SU-DHL-6 (cell line): ENCODE data around the gene RASSF1.

Source experiments
- H2AFZ ChIP-seq: fragments of 200-600 bp; sonication (generic); 2 replicates; pipeline ENCODE4 v1.6.1; 2014; ENCODE audit warnings: low read depth, mild to moderate bottlenecking, moderate library complexity, mixed read lengths, antibody characterized with exemption, low read length; ENCODE audit not compliant: severe bottlenecking
- H3F3A ChIP-seq: fragments of 200-600 bp; shearing (Covaris generic); 2 replicates; pipeline ENCODE4 v1.6.0; 2016; ENCODE audit warnings: antibody characterized with exemption, mild to moderate bottlenecking; ENCODE audit not compliant: insufficient read depth
- H3K27ac ChIP-seq: fragments of 200-600 bp; sonication (generic); 2 replicates; pipeline ENCODE4 v1.5.1; 2016; ENCODE audit warnings: low read depth, mild to moderate bottlenecking, low read length, moderate library complexity, mixed read lengths
- H3K27me3 ChIP-seq: fragments of 200-600 bp; sonication (generic), shearing (Covaris generic); 2 replicates; pipeline ENCODE4 v1.6.0; 2014; ENCODE audit warnings: mild to moderate bottlenecking, low read length
- H3K36me3 ChIP-seq: fragments of 200-600 bp; sonication (generic); 2 replicates; pipeline ENCODE4 v1.6.1; 2014; ENCODE audit warnings: mild to moderate bottlenecking, low read length, mixed read lengths
- H3K4me2 ChIP-seq: fragments of 300-600, 200-600 bp; shearing (Covaris generic), sonication (generic); 2 replicates; pipeline ENCODE4 v1.6.0; 2014; ENCODE audit warnings: low read length, low read depth, mild to moderate bottlenecking; ENCODE audit not compliant: poor library complexity, severe bottlenecking
- H3K4me3 ChIP-seq: fragments of 200-600 bp; sonication (generic); 2 replicates; pipeline ENCODE4 v1.5.1; 2014; ENCODE audit warnings: antibody characterized with exemption, low read length, mild to moderate bottlenecking, mixed read lengths; ENCODE audit not compliant: insufficient read depth, poor library complexity, severe bottlenecking
- H3K79me2 ChIP-seq: fragments of 200-600 bp; sonication (generic); 2 replicates; pipeline ENCODE4 v1.6.1; 2014; ENCODE audit warnings: mild to moderate bottlenecking, low read length, moderate library complexity; ENCODE audit not compliant: insufficient read depth
- H3K9ac ChIP-seq: fragments of 200-600 bp; sonication (generic); 2 replicates; pipeline ENCODE4 v1.7.0; 2014; ENCODE audit warnings: mild to moderate bottlenecking, low read length
- H3K9me2 ChIP-seq: fragments of 200-600 bp; sonication (generic); replicated peaks from 2 replicates; pipeline ENCODE4 v1.6.1; 2014; ENCODE audit warnings: low read length; ENCODE audit not compliant: insufficient read depth
- H3K9me3 ChIP-seq: fragments of 200-600 bp; sonication (generic); 2 replicates; pipeline ENCODE4 v1.6.1; 2014; ENCODE audit warnings: low read length, mixed read lengths; ENCODE audit not compliant: insufficient read depth
- H4K20me1 ChIP-seq: fragments of 200-600 bp; sonication (generic); 2 replicates; pipeline ENCODE4 v1.6.1; 2014; ENCODE audit warnings: low read depth, mild to moderate bottlenecking, antibody characterized with exemption, low read length, moderate library complexity, mixed read lengths
- EZH2phosphoT487 ChIP-seq: fragments of 200-600 bp; sonication (generic), shearing (Covaris generic); conservative IDR thresholded peaks from 2 replicates; pipeline ENCODE4 v1.6.1; 2018; ENCODE audit warnings: mild to moderate bottlenecking, antibody characterized with exemption, low read length, moderate library complexity, mixed read lengths
- TF ChIP-seq, protein P1 (sequence below): fragments of 200-600 bp; sonication (generic); IDR thresholded peaks from one replicate; pipeline ENCODE4 v1.5.1; 2017; ENCODE audit warnings: antibody characterized with exemption, mild to moderate bottlenecking, low read length, moderate library complexity; ENCODE audit not compliant: insufficient read depth, poor library complexity, severe bottlenecking

The RASSF1 gene

DNA sequence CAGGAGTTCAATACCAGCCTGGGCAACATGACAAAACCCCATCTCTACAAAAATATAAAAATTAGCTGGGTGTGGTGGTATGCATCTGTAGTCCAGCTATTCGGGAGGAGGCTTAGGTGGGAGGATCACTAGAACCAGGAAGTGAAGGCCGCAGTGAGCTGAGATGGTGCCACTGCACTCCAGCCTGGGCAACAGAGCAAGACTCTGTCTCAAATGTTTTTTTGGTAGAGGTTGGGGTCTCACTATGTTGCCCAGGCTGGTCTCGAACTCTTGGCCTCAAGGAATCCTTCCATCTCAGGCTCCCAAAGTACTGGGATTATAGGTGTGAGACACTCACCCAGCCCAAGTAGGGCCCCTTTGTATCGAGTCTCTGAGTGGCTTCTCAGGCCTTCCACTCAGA is 46.5 kb downstream of the RASSF1 start:
- Histone ChIP-seq H3K4me2 (no peak overlapping the region), H3K9me3 (no peaks in the 10 kb centered on the region), H3K36me3 (no peaks in the 10 kb centered on the region), H3K79me2 (peaks cover 22% of the 10 kb centered on the region), H3K27ac (no peak overlapping the region), H4K20me1 (no peaks in the 10 kb centered on the region), H3K9me2 (no peaks in the 10 kb centered on the region), H3K9ac (no peak overlapping the region), H3K27me3 (no peaks in the 10 kb centered on the region), H3F3A (no peaks in the 10 kb centered on the region), H3K4me3 (no peak overlapping the region), H2AFZ (no peak overlapping the region)
- TF ChIP-seq, protein P1, sequence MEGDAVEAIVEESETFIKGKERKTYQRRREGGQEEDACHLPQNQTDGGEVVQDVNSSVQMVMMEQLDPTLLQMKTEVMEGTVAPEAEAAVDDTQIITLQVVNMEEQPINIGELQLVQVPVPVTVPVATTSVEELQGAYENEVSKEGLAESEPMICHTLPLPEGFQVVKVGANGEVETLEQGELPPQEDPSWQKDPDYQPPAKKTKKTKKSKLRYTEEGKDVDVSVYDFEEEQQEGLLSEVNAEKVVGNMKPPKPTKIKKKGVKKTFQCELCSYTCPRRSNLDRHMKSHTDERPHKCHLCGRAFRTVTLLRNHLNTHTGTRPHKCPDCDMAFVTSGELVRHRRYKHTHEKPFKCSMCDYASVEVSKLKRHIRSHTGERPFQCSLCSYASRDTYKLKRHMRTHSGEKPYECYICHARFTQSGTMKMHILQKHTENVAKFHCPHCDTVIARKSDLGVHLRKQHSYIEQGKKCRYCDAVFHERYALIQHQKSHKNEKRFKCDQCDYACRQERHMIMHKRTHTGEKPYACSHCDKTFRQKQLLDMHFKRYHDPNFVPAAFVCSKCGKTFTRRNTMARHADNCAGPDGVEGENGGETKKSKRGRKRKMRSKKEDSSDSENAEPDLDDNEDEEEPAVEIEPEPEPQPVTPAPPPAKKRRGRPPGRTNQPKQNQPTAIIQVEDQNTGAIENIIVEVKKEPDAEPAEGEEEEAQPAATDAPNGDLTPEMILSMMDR, result no peak
- TF ChIP-seq EZH2phosphoT487, result no peak

DNA sequence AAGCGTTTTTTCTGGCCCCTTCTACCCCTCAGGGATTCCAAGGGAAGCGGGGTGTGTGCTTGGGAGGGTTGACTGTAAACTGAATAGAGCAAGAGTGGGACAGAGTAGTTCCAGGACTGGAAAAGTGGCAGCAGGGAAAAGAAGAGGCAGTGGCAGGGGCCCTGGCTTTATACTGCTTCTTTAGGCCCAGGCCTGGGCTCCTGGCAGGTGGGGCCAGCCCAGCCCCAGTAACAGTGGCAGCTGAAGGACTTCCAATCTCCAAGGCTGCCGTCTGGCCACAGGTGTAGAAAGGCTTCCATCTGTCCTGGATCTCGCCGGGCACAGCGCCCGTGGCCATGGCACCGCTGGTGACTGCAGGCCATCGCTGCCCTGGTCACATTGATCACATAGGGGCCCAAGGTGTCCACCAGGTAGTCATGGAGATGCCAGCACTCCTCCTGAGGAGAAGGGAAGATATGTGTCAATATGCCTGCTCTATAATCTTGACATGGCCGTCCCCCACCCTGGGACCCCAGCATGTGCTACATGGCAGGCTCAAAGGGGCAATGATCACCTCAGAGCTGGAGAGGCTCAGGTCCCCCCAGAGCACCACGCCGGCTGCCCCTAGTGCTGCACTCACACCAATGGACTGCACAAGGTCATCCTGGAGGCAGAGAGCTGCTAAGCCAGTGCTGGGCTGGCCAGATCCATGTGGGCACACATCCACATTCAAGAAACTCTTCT is 47.4 kb downstream of the RASSF1 start:
- Histone ChIP-seq H3K79me2 (peaks cover 22% of the 10 kb centered on the region), H3K4me3 (peak overlapping the region; percentile 46), H3F3A (no peaks in the 10 kb centered on the region), H3K9me2 (no peaks in the 10 kb centered on the region), H2AFZ (no peak overlapping the region), H3K9me3 (no peaks in the 10 kb centered on the region), H3K4me2 (peak overlapping the region; percentile 85), H3K27ac (peak overlapping the region; percentile 46), H3K9ac (peak overlapping the region; percentile 96), H3K36me3 (no peaks in the 10 kb centered on the region), H3K27me3 (no peaks in the 10 kb centered on the region), H4K20me1 (no peaks in the 10 kb centered on the region)
- TF ChIP-seq, protein P1, result no peak
- no peak for TF ChIP-seq EZH2phosphoT487

DNA sequence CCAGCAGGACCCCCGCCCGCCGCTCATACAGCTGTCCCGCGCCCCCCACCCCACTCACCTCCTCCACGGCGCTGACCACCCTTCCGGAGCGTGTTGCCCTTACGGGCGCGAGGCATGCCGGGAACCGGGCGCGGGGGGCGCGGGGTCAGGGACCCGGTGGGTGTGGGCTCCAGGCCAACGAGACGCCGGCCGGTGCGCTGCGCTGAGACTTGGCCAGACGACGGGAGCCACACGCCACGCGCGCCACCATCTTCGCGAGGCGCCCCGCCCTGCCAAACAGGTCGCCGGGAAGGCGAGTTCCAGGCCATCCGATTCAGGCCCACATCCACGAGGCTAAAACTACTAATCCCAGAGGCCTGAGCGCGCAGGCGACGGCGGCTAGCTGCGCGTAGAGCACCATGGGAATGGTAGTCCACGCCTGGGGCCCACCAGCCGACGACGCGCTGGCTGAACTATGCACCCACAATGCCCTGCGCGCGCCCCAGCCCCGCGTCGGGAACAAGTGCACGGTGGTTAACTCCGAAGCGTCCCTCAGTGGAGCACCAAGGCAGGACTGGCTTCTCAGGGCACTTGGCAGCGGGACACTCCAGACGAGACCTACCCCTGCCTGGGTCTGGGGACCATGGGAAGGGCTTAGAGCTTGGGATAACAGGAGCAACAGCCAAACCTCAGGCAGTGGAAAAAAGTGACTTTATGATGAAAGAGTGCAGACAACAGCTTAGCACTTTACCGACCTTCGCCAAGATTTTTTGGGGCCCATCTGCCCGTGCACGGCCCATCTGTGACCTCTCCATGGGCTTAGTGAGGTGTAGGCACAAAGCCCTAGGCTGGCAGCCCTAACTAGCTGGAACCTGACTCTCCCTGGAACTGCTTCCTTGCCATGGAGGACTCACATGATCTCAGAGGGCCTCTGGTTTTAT is 48.2 kb downstream of the RASSF1 start, which contains the start of gene IFRD2:
Gene IFRD2, minus strand, starts transcription at position 271 of the 920 bp plus-strand sequence. Its CDS starts 155 bp downstream, at position 116.
- Histone ChIP-seq H4K20me1 (no peaks in the 10 kb centered on the region), H3K36me3 (no peaks in the 10 kb centered on the region), H3K79me2 (peaks cover 22% of the 10 kb centered on the region), H3K27ac (peak within 1 kb of the TSS; percentile 46), H3F3A (no peaks in the 10 kb centered on the region), H2AFZ (no peak within 1 kb of the TSS), H3K9me2 (no peaks in the 10 kb centered on the region), H3K4me2 (peak within 1 kb of the TSS; percentile 85), H3K9ac (peak within 1 kb of the TSS; percentile 96), H3K4me3 (peak within 1 kb of the TSS; percentile 95), H3K9me3 (no peaks in the 10 kb centered on the region), H3K27me3 (no peaks in the 10 kb centered on the region)
- TF ChIP-seq, protein P1, result no peak
- no peak for TF ChIP-seq EZH2phosphoT487
